Ascending aorta (tissue), 2 donors: ENCODE measurements around the gene COL6A2. TPM values are rescaled to one million over a fixed set of nuclear protein-coding genes. Genes with fewer than 3 reads are reported as not detected.

Source experiments
- DNase-seq, 2 donors: peaks; one replicate each; pipeline ENCODE4 v3.0.0-alpha.2; 2019; ENCODE audit warnings: low spot score in 2 of 2
- H3K27ac ChIP-seq, 2 donors: fragments of 200-600 bp; sonication (generic); one replicate each; pipeline ENCODE4 v1.5.1; 2016 to 2017; ENCODE audit warnings: mild to moderate bottlenecking in 1 of 2
- H3K27me3 ChIP-seq: fragments of 200-600 bp; sonication (generic); one replicate; pipeline ENCODE4 v1.5.1; 2017
- H3K36me3 ChIP-seq, 2 donors: fragments of 200-600 bp; sonication (generic); one replicate each; pipeline ENCODE4 v1.5.1; 2016
- H3K4me1 ChIP-seq, 2 donors: fragments of 200-600 bp; sonication (generic); one replicate each; pipeline ENCODE4 v1.5.1; 2016 to 2017; ENCODE audit warnings: mild to moderate bottlenecking in 1 of 2
- H3K4me3 ChIP-seq, 2 donors: fragments of 200-600 bp; sonication (generic); one replicate each; pipeline ENCODE4 v1.5.1; 2016 to 2017; ENCODE audit warnings: mild to moderate bottlenecking in 1 of 2
- H3K9me3 ChIP-seq, 2 donors: fragments of 200-600 bp; sonication (generic); one replicate each; pipeline ENCODE4 v1.5.1; 2016
- CTCF ChIP-seq, 3 experiments: fragments of 200-600 bp in 2 of 3; fragments of 450-650 bp in 1 of 3; sonication (generic) in 2 of 3; IDR thresholded peaks; one replicate each; pipeline ENCODE4 v1.5.1; 2016 to 2019; ENCODE audit warnings: antibody characterized with exemption in 3 of 3, mild to moderate bottlenecking in 1 of 3, moderate library complexity in 1 of 3
- intact Hi-C: fragments of 100-400 bp; cut with DNase I; formaldehyde crosslinking; loops from one replicate; pipeline ENCODE4 v1.15.1; 2023
- total RNA-seq: library from RNA; depleted of rRNA; stranded (reverse); fragments of >200 nt; gene quantifications from one replicate; pipeline ENCODE4 v1.1.0, GENCODE V29; 2016

Gene COL6A2
- total RNA-seq, 1 donor from 2014 or later = 1,704 TPM

DNA sequence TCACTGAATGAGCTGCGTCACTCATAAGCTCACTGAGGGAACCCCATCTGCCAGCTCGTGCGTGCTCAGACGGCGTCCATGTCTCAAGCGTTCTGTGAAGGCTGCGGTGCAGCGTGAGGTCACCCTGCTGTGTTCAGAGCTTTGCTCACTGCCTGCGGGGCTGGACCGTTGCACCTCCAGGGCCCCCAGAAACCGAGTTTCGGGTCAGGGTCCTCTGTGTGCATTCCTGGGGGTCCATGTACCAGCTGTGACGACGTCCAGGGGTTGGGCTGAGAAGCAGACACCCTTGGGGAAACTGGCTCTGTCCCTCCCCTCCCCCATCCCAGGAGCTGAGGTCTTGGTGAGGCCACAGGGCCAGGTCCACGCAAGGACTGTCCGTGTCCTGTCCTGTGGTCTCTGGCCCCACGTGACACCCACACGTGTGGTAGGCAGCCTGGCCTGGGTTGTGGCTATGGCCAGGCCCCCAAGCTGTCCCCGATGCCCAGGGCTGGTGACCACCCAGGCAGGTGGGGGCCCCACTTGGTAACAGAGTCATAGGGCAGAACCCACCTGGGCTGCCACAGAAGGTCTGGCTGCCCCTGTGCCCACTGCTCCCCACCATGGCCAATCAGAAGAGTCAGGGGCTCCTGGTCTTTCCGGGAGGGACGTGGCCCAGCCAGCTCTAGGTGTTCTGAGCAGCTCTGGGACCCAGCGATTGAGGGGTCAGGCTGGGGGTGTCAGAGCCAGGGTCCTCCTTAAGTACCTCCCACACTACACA lies 33.1 kb downstream of the COL6A2 start:
- Histone ChIP-seq H3K36me3 (peaks cover 35 to 45% of the 10 kb centered on the region in 2 donors), H3K9me3 (no peaks in the 10 kb centered on the region), H3K27me3 (no peaks in the 10 kb centered on the region), H3K4me1 (no peaks in the 10 kb centered on the region), H3K4me3 (no peak overlapping the region), H3K27ac (peak overlapping the region in 1 of 2 donors; percentile 34)
- DNase-seq = no peak
- TF ChIP-seq CTCF (IDR thresholded peaks at IDR 0.05) = no peak
- intact Hi-C loops = no loop called here

GRCh38 chr21:46131588-46131837 lies 33.6 kb downstream of the COL6A2 start:
- intact Hi-C loops = no loop called here
- H3K4me1 ChIP-seq = no peaks in the 10 kb centered on the region
- DNase-seq = no peak
- no peaks in the 10 kb centered on the region for H3K27me3 ChIP-seq
- H3K9me3 ChIP-seq = no peaks in the 10 kb centered on the region
- peaks cover 30 to 40% of the 10 kb centered on the region in 2 donors for H3K36me3 ChIP-seq
- TF ChIP-seq CTCF (IDR thresholded peaks at IDR 0.05) = no peak
- no peak overlapping the region for H3K4me3 ChIP-seq
- H3K27ac ChIP-seq = peak overlapping the region in 1 of 2 donors; percentile 34

DNA sequence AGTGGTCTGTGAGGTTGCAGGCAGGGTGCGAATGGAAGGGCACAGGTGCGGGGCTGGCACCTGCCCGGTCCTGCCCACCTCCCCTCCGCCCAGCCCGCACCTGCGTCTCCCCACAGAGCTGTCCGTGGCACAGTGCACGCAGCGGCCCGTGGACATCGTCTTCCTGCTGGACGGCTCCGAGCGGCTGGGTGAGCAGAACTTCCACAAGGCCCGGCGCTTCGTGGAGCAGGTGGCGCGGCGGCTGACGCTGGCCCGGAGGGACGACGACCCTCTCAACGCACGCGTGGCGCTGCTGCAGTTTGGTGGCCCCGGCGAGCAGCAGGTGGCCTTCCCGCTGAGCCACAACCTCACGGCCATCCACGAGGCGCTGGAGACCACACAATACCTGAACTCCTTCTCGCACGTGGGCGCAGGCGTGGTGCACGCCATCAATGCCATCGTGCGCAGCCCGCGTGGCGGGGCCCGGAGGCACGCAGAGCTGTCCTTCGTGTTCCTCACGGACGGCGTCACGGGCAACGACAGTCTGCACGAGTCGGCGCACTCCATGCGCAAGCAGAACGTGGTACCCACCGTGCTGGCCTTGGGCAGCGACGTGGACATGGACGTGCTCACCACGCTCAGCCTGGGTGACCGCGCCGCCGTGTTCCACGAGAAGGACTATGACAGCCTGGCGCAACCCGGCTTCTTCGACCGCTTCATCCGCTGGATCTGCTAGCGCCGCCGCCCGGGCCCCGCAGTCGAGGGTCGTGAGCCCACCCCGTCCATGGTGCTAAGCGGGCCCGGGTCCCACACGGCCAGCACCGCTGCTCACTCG lies 34.1 kb downstream of the COL6A2 start:
- Histone ChIP-seq H3K9me3 (no peaks in the 10 kb centered on the region), H3K27ac (no peak overlapping the region), H3K4me1 (no peaks in the 10 kb centered on the region), H3K27me3 (no peaks in the 10 kb centered on the region), H3K36me3 (peaks cover 25 to 35% of the 10 kb centered on the region in 2 donors), H3K4me3 (no peak overlapping the region)
- TF ChIP-seq CTCF (IDR thresholded peaks at IDR 0.05) = no peak
- no peak for DNase-seq
- intact Hi-C loops = no loop called here

DNA sequence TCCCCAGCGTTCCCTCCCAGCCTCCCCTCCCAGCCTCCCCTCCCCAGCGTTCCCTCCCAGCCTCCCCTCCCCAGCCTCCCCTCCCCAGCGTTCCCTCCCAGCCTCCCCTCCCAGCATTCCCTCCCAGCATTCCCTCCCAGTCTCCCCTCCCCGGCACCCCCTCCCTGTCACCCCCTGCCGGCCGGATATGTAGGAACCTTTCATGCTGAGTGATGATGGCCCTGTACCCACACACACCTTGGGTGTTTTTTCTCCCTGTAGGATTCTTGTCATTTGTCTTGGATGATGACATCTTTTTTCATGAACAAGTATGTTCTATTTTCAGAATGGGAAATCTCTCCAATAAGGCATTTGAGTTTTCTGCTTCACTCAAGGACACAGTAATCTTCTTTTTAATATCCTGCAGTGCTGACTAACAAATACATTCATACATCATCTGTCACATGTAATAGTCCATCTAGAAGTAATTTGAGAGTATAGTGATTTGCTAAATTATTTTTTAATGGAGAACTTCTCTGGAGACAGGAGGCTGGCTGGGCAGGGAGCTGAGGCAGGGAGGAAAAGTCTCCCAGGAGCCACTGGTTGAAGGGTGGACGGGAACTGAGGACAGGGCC lies 38.0 kb downstream of the COL6A2 start:
- H3K36me3 ChIP-seq = peaks cover 0 to 9% of the 10 kb centered on the region in 2 donors
- TF ChIP-seq CTCF (IDR thresholded peaks at IDR 0.05) = no peak
- no peak overlapping the region for H3K27ac ChIP-seq
- DNase-seq = no peak
- H3K4me3 ChIP-seq = no peak overlapping the region
- intact Hi-C loops = no loop called here
- H3K9me3 ChIP-seq = no peaks in the 10 kb centered on the region
- H3K27me3 ChIP-seq = no peaks in the 10 kb centered on the region
- no peaks in the 10 kb centered on the region for H3K4me1 ChIP-seq

GRCh38 chr21:46136739-46137349 lies 38.9 kb downstream of the COL6A2 start:
- TF ChIP-seq CTCF (IDR thresholded peaks at IDR 0.05) = no peak
- no peaks in the 10 kb centered on the region for H3K4me1 ChIP-seq
- no peaks in the 10 kb centered on the region for H3K9me3 ChIP-seq
- H3K4me3 ChIP-seq = no peak overlapping the region
- H3K27ac ChIP-seq = no peak overlapping the region
- no peak for DNase-seq
- H3K27me3 ChIP-seq = no peaks in the 10 kb centered on the region
- intact Hi-C loops = no loop called here
- H3K36me3 ChIP-seq = peaks cover 0 to 8% of the 10 kb centered on the region in 2 donors
